ENCODE results near the gene PRELP.

PRELP gene

GRCh38 chr1:203520315-203520714 lies 44.7 kb downstream of the PRELP start:
- H3K36me3 Mint-ChIP-seq (ENCODE audit: low read depth): no peaks in the 10 kb centered on the region
- peaks cover 33% of the 10 kb centered on the region for H3K27me3 Mint-ChIP-seq (ENCODE audit: low read depth)
- peaks cover 87% of the 10 kb centered on the region for H3K4me1 Mint-ChIP-seq
- TF ChIP-seq CTCF (IDR thresholded peaks at IDR 0.05; ENCODE audit: unreplicated experiment in 3 of 3): no peak
- H3K4me3 Mint-ChIP-seq: no peak overlapping the region
- H3K9me3 Mint-ChIP-seq: no peaks in the 10 kb centered on the region
- peak overlapping the region in 1 of 3 experiments; percentile 9 for H3K27ac Mint-ChIP-seq

GRCh38 chr1:203521074-203521794 lies 45.6 kb downstream of the PRELP start:
- Mint-ChIP-seq H3K27me3 (ENCODE audit: low read depth) (peaks cover 26% of the 10 kb centered on the region), H3K36me3 (ENCODE audit: low read depth) (no peaks in the 10 kb centered on the region), H3K4me1 (peaks cover 82% of the 10 kb centered on the region), H3K27ac (peak overlapping the region in 2 of 3 experiments; percentile 49 to 64), H3K4me3 (no peak overlapping the region), H3K9me3 (no peaks in the 10 kb centered on the region)
- TF ChIP-seq CTCF (IDR thresholded peaks at IDR 0.05; ENCODE audit: unreplicated experiment in 3 of 3): no peak

GRCh38 chr1:203521812-203522211 lies 46.2 kb downstream of the PRELP start:
- Mint-ChIP-seq H3K27ac (peak overlapping the region in 1 of 3 experiments; percentile 64), H3K4me3 (no peak overlapping the region), H3K36me3 (ENCODE audit: low read depth) (no peaks in the 10 kb centered on the region), H3K4me1 (peaks cover 82% of the 10 kb centered on the region), H3K27me3 (ENCODE audit: low read depth) (peaks cover 26% of the 10 kb centered on the region), H3K9me3 (no peaks in the 10 kb centered on the region)
- TF ChIP-seq CTCF (IDR thresholded peaks at IDR 0.05; ENCODE audit: unreplicated experiment in 3 of 3): no peak

- no peaks in the 10 kb centered on the region for H3K9me3 Mint-ChIP-seq
- H3K4me1 Mint-ChIP-seq: peaks cover 82% of the 10 kb centered on the region
- TF ChIP-seq CTCF (IDR thresholded peaks at IDR 0.05; ENCODE audit: unreplicated experiment in 3 of 3): no peak
- H3K27ac Mint-ChIP-seq: peak overlapping the region in 1 of 3 experiments; percentile 24
- peaks cover 26% of the 10 kb centered on the region for H3K27me3 Mint-ChIP-seq (ENCODE audit: low read depth)
- no peak overlapping the region for H3K4me3 Mint-ChIP-seq
- H3K36me3 Mint-ChIP-seq (ENCODE audit: low read depth): no peaks in the 10 kb centered on the region
Measured at GRCh38 chr1:203522237-203522636, 46.6 kb downstream of the PRELP start.

- peaks cover 26% of the 10 kb centered on the region for H3K27me3 Mint-ChIP-seq (ENCODE audit: low read depth)
- no peak overlapping the region for H3K4me3 Mint-ChIP-seq
- H3K9me3 Mint-ChIP-seq: no peaks in the 10 kb centered on the region
- TF ChIP-seq CTCF (IDR thresholded peaks at IDR 0.05; ENCODE audit: unreplicated experiment in 3 of 3): no peak
- no peaks in the 10 kb centered on the region for H3K36me3 Mint-ChIP-seq (ENCODE audit: low read depth)
- peaks cover 80% of the 10 kb centered on the region for H3K4me1 Mint-ChIP-seq
- no peak overlapping the region for H3K27ac Mint-ChIP-seq
Measured at GRCh38 chr1:203523667-203524066, 48.1 kb downstream of the PRELP start.

- peaks cover 26% of the 10 kb centered on the region for H3K27me3 Mint-ChIP-seq (ENCODE audit: low read depth)
- peak overlapping the region in 1 of 3 experiments; percentile 0 for H3K27ac Mint-ChIP-seq
- no peak for TF ChIP-seq CTCF (IDR thresholded peaks at IDR 0.05; ENCODE audit: unreplicated experiment in 3 of 3)
- no peak overlapping the region for H3K4me3 Mint-ChIP-seq
- no peaks in the 10 kb centered on the region for H3K9me3 Mint-ChIP-seq
- no peaks in the 10 kb centered on the region for H3K36me3 Mint-ChIP-seq (ENCODE audit: low read depth)
- peaks cover 79% of the 10 kb centered on the region for H3K4me1 Mint-ChIP-seq
Measured at GRCh38 chr1:203524152-203524551, 48.5 kb downstream of the PRELP start.

All from nephron (organoid).